Endothelial cell of umbilical vein (primary cell): Measurements from ENCODE around the gene GUCA2B. TPM values are rescaled to one million over a fixed set of nuclear protein-coding genes. Genes with fewer than 3 reads are reported as not detected.

ENCODE experiments used
- BruUV-seq: library from RNA; stranded (reverse); fragments of 400-500 nt; replicated peaks from 2 replicates; lab custom pipeline; 2021; lab: Mats Ljungman, UMichigan
- CTCF ChIA-PET: fragments of 300-600, 350-600 bp; sonication (Branson Sonifier 250); formaldehyde crosslinking; loops from one replicate; lab custom pipeline; 2021; ENCODE audit warnings: antibody characterized with exemption, inconsistent platforms; lab: Charles Lee
- POLR2A ChIA-PET: fragments of 300-600, 350-600 bp; sonication (Branson Sonifier 250); formaldehyde crosslinking; loops from one replicate; lab custom pipeline; 2021; ENCODE audit warnings: antibody characterized with exemption, inconsistent platforms; lab: Charles Lee
- DNase-seq: peaks from one replicate; pipeline ENCODE4 v3.0.0-alpha.2; 2011; ENCODE audit warnings: low read depth, low spot score
- FAIRE-seq: peaks from 2 replicates; lab custom pipeline; 2011; peaks lifted over from hg19 to GRCh38; lab: Jason Lieb, UNC
- H2AFZ ChIP-seq: 2 replicates; pipeline ENCODE4 v1.6.0; 2012; ENCODE audit warnings: low read depth, low read length, control low read depth, inconsistent platforms
- H3K27ac ChIP-seq: 2 replicates; pipeline ENCODE4 v1.5.1; 2011; ENCODE audit warnings: low read depth, mild to moderate bottlenecking, control low read depth, low read length, moderate library complexity; ENCODE audit not compliant: insufficient read depth
- H3K27me3 ChIP-seq, 2 experiments: 2 replicates each; pipeline versions ENCODE4 v1.6.0 to v1.6.1; 2011; ENCODE audit warnings: low read length in 2 of 2, mixed read lengths in 1 of 2; ENCODE audit not compliant: control insufficient read depth in 2 of 2, insufficient read depth in 2 of 2
- H3K36me3 ChIP-seq, 2 experiments: 2 replicates in 1 of 2; 3 replicates in 1 of 2; pipeline ENCODE4 v1.5.1; 2011; ENCODE audit warnings: low read length in 2 of 2, mild to moderate bottlenecking in 1 of 2, moderate library complexity in 1 of 2; ENCODE audit not compliant: control insufficient read depth in 2 of 2, insufficient read depth in 2 of 2; ENCODE audit errors: extremely low read depth in 1 of 2
- H3K4me1 ChIP-seq: 3 replicates; pipeline ENCODE4 v1.5.1; 2011; ENCODE audit warnings: mild to moderate bottlenecking, low read length; ENCODE audit not compliant: control insufficient read depth, insufficient read depth; ENCODE audit errors: extremely low read depth
- H3K4me2 ChIP-seq: 2 replicates; pipeline ENCODE4 v1.6.1; 2011; ENCODE audit warnings: low read length, control low read depth, mixed read lengths; ENCODE audit not compliant: insufficient read depth
- H3K4me3 ChIP-seq, 3 experiments: fragments of 200-600 bp in 1 of 3; sonication (generic), shearing (Covaris generic) in 1 of 3; replicated peaks in 1 of 3; 2 replicates each; pipeline ENCODE4 v1.5.1; 2011 to 2016; ENCODE audit warnings: control low read depth in 3 of 3, low read length in 3 of 3, mild to moderate bottlenecking in 2 of 3, inconsistent platforms in 1 of 3, low read depth in 1 of 3, moderate library complexity in 1 of 3; ENCODE audit not compliant: insufficient read depth in 1 of 3
- H3K79me2 ChIP-seq: 2 replicates; pipeline ENCODE4 v1.6.0; 2012; ENCODE audit warnings: low read length, inconsistent platforms; ENCODE audit not compliant: control insufficient read depth, insufficient read depth
- H3K9ac ChIP-seq: replicated peaks from 2 replicates; pipeline ENCODE3; 2011; ENCODE audit warnings: low read length, control low read depth; ENCODE audit not compliant: insufficient read depth; ENCODE audit errors: extremely low read depth
- H3K9me1 ChIP-seq: replicated peaks from 3 replicates; pipeline ENCODE4 v1.6.0; 2011; ENCODE audit warnings: mild to moderate bottlenecking, low read length; ENCODE audit not compliant: control insufficient read depth, insufficient read depth; ENCODE audit errors: extremely low read depth
- H3K9me3 ChIP-seq: replicated peaks from 2 replicates; pipeline ENCODE4 v1.5.1; 2012; ENCODE audit warnings: low read length, inconsistent platforms; ENCODE audit not compliant: control insufficient read depth, insufficient read depth
- H4K20me1 ChIP-seq: replicated peaks from 2 replicates; pipeline ENCODE3; 2011; ENCODE audit warnings: mild to moderate bottlenecking, low read length; ENCODE audit not compliant: control insufficient read depth, insufficient read depth; ENCODE audit errors: extremely low read depth
- CTCF ChIP-seq, 2 donors: IDR thresholded peaks; 1 replicate in 1 of 2; 2 replicates in 1 of 2; pipeline ENCODE4 v1.5.1; 2011; ENCODE audit warnings: low read length in 2 of 2, mild to moderate bottlenecking in 2 of 2, moderate library complexity in 2 of 2, control low read depth in 1 of 2, inconsistent platforms in 1 of 2, low read depth in 1 of 2; ENCODE audit not compliant: insufficient read depth in 1 of 2; ENCODE audit errors: extremely low read depth in 1 of 2
- EZH2 ChIP-seq: IDR thresholded peaks from 2 replicates; pipeline ENCODE4 v1.6.1; 2012; ENCODE audit warnings: borderline replicate concordance, low read depth, mild to moderate bottlenecking, moderate library complexity, low read length, inconsistent platforms; ENCODE audit not compliant: severe bottlenecking
- FOS ChIP-seq: IDR thresholded peaks from 2 replicates; pipeline ENCODE4 v1.6.1; 2011; ENCODE audit warnings: mild to moderate bottlenecking, low read length, moderate library complexity, borderline replicate concordance; ENCODE audit not compliant: insufficient read depth
- GATA2 ChIP-seq: IDR thresholded peaks from 2 replicates; pipeline ENCODE4 v1.7.0; 2011; ENCODE audit warnings: low read depth, mild to moderate bottlenecking, moderate library complexity, mixed read lengths, low read length; ENCODE audit not compliant: insufficient read length, insufficient read depth
- JUN ChIP-seq: IDR thresholded peaks from 2 replicates; pipeline ENCODE4 v1.6.1; 2011; ENCODE audit warnings: borderline replicate concordance, low read depth; ENCODE audit not compliant: insufficient read length, insufficient read depth
- MAX ChIP-seq: IDR thresholded peaks from 2 replicates; pipeline ENCODE4 v1.6.1; 2011; ENCODE audit not compliant: insufficient read depth, insufficient read length
- MYC ChIP-seq: IDR thresholded peaks from one replicate; pipeline ENCODE4 v1.6.1; 2011; ENCODE audit warnings: mild to moderate bottlenecking, low read depth, low read length
- POLR2A ChIP-seq: IDR thresholded peaks from 2 replicates; pipeline ENCODE4 v1.6.1; 2012; ENCODE audit warnings: low read depth, mild to moderate bottlenecking, control low read depth, low read length
- POLR2AphosphoS5 ChIP-seq: IDR thresholded peaks from 2 replicates; pipeline ENCODE4 v1.6.1; 2012; ENCODE audit warnings: low read depth, mild to moderate bottlenecking, control low read depth, low read length, moderate library complexity; ENCODE audit not compliant: insufficient read depth
- dilution Hi-C: fragments of 300-500 bp; cut with MboI; formaldehyde crosslinking; loops from one replicate; pipeline ENCODE4 v1.15.0; 2019; ENCODE audit warnings: low sequenced_read_pairs; ENCODE audit not compliant: extremely low pct_ligation_motif_present
- intact Hi-C: fragments of 100-400 bp; cut with micrococcal nuclease; formaldehyde crosslinking; loops from one replicate; pipeline ENCODE4 v1.10.0; 2022
- polyA plus RNA-seq, 4 experiments: library from polyadenylated mRNA; depleted of rRNA in 3 of 4; stranded (reverse) in 3 of 4; unstranded in 1 of 4; fragments of >200 nt; gene quantifications; 2 replicates each; pipeline versions ENCODE4 v1.2.1 to v1.2.3, GENCODE V29; 2011 to 2012; ENCODE audit warnings: missing spikeins in 1 of 4
- total RNA-seq: library from RNA; stranded (reverse); gene quantifications from 2 replicates; pipeline ENCODE4 v1.2.3, GENCODE V29; 2021

Gene GUCA2B
- total and polyA plus RNA-seq, 2 donors (not counting 3 experiments of a cell fraction or from before 2014, with no cell fraction given) = not detected

DNA sequence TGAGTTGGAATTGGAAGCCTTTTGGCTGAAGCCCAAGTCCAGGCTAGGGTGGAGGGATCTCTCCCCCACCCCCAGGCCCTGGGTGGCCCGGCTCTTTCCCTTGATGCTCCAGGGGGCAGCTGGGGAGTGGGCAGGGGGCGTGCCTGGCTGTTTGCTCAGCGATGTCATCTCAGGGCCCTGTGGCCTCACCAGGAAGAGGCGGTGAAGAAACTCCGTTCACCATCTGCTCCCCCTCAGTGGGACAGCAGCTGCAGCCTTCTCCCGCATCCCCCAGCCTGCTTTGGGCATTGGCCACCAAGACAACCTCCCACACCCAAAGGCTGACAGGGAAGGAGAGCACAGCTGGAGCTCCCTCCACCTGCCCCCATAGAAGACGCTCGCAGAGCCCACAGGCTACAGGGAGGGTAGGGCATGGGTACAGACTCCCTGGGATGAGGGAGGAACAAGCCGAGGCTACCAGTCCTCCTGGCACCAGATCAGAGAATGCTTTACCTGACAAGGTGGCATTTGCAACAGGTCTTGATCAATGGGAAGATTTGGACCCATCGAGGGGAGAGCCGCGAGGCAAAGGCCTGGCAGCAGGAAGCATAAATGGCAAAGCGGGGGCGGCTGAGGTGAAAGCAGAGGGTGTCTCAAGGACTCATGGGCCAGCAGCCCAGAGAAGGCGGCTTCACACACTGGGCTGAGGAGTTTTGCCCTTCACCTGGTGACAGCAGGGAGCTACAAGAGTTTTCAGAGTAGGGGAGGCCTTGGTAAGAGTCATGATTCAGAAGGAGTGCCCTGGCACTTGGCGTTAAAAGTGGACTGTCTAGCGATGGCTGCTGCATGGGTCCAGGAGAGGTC lies 17.8 kb downstream of the GUCA2B start:
- dilution Hi-C loops = no loop called here
- no peak for FAIRE-seq

GRCh38 chr1:42171679-42172266 lies 18.6 kb downstream of the GUCA2B start:
- Histone ChIP-seq H3K4me1 (peaks cover 4% of the 10 kb centered on the region), H3K9me1 (no peaks in the 10 kb centered on the region), H3K27me3 (no peaks in the 10 kb centered on the region), H3K27ac (no peak overlapping the region), H3K9me3 (no peaks in the 10 kb centered on the region), H3K79me2 (no peaks in the 10 kb centered on the region), H4K20me1 (no peaks in the 10 kb centered on the region), H3K36me3 (no peaks in the 10 kb centered on the region), H2AFZ (no peak overlapping the region), H3K9ac (no peak overlapping the region), H3K4me3 (no peak overlapping the region), H3K4me2 (no peak overlapping the region)
- intact Hi-C loops (loop anchor here (2.0 to 10.0 kb wide), 2 partner anchors 291 to 483 kb away; partner anchors contain the start of genes CCDC30 and PPIH), dilution Hi-C loops (no loop called here)
- TF ChIP-seq CTCF (IDR thresholded peaks at IDR 0.05; ENCODE audit: extremely low read depth in 1 of 2, insufficient read depth in 1 of 2, low read depth in 1 of 2, low read length in 2 of 2) = no peak
- no peak for TF ChIP-seq FOS
- TF ChIP-seq POLR2AphosphoS5 = no peak
- TF ChIP-seq GATA2 = no peak
- TF ChIP-seq MAX = no peak
- no peak for TF ChIP-seq MYC
- no peak for TF ChIP-seq JUN
- TF ChIP-seq EZH2 = no peak
- no peak for TF ChIP-seq POLR2A
- ChIA-PET POLR2A (no interaction called here), CTCF (interaction anchor here (0.7 to 4.9 kb wide), 8 partner anchors 9 to 655 kb away, joined by 3 to 58 read pairs (median 25); partner anchors contain the start of genes FOXJ3 and GUCA2A)
- BruUV-seq = TSS peak; percentile 5
- FAIRE-seq (no peak), DNase-seq (no peak)

More for the DNA sequence above, 17.8 kb downstream of the GUCA2B start:
- Histone ChIP-seq H3K9ac (no peak overlapping the region), H3K4me3 (no peak overlapping the region), H3K9me1 (no peaks in the 10 kb centered on the region), H2AFZ (no peak overlapping the region), H3K9me3 (no peaks in the 10 kb centered on the region), H4K20me1 (no peaks in the 10 kb centered on the region), H3K27me3 (no peaks in the 10 kb centered on the region), H3K4me2 (no peak overlapping the region), H3K27ac (no peak overlapping the region), H3K79me2 (no peaks in the 10 kb centered on the region), H3K4me1 (peaks cover 4% of the 10 kb centered on the region), H3K36me3 (no peaks in the 10 kb centered on the region)
- POLR2A ChIA-PET = no interaction called here
- TF ChIP-seq JUN (no peak), POLR2A (no peak), EZH2 (no peak), MYC (no peak), POLR2AphosphoS5 (no peak), FOS (no peak)
- CTCF ChIA-PET = interaction anchor here (0.7 to 4.9 kb wide), 4 partner anchors 8 to 596 kb away, joined by 3 to 58 read pairs (median 42); partner anchors contain the start of gene GUCA2A
- BruUV-seq = no TSS peak
- intact Hi-C loops = loop anchor here (10.0 kb wide), 1 partner anchor 484 kb away; the partner anchor contains the start of gene PPIH
- DNase-seq = no peak
